GM12878 (cell line): Measurements from ENCODE around the gene NFIX. TPM values are rescaled to one million over a fixed set of nuclear protein-coding genes. Genes with fewer than 3 reads are reported as not detected.

Experiments
- ATAC-seq: fragments of 200-7000 bp; cut with Tn5 transposase; 3 replicates; pipeline ENCODE4 v1.9.1; 2020; ENCODE audit warnings: mild to moderate bottlenecking, moderate library complexity
- BruUV-seq: library from RNA; stranded (reverse); fragments of 400-500 nt; replicated peaks from 2 replicates; lab custom pipeline; 2021; lab: Mats Ljungman, UMichigan
- CTCF ChIA-PET: fragments of 300-600 bp; sonication (Branson Sonifier 250); formaldehyde crosslinking; extraction: SDS; loops from one replicate; lab custom pipeline; 2021; ENCODE audit warnings: inconsistent platforms; lab: Yijun Ruan, JAX
- POLR2A ChIA-PET: fragments of 350-600 bp; formaldehyde crosslinking; extraction: SDS; loops from one replicate; lab custom pipeline; 2021; ENCODE audit warnings: inconsistent platforms; lab: Charles Lee
- RAD21 ChIA-PET: fragments of 300-600 bp; sonication (Branson Sonifier 250); formaldehyde crosslinking; loops from one replicate; lab custom pipeline; 2023; ENCODE audit warnings: antibody characterized with exemption; ENCODE audit not compliant: unreplicated experiment; lab: Charles Lee
- SMC1A ChIA-PET: fragments of 300-600 bp; sonication (Branson Sonifier 250); formaldehyde crosslinking; loops from one replicate; lab custom pipeline; 2023; ENCODE audit not compliant: unreplicated experiment, uncharacterized antibody; lab: Charles Lee
- DNase-seq: peaks from one replicate; pipeline ENCODE4 v3.0.0-alpha.2; 2011; ENCODE audit warnings: low read depth, low spot score
- FAIRE-seq: peaks from 3 replicates; lab custom pipeline; 2011; peaks lifted over from hg19 to GRCh38; lab: Jason Lieb, UNC
- H2AFZ ChIP-seq: 2 replicates; pipeline ENCODE4 v1.6.0; 2011; ENCODE audit warnings: low read depth, low read length, control low read depth; ENCODE audit not compliant: control insufficient read depth
- H3K27ac ChIP-seq: 2 replicates; pipeline ENCODE4 v1.5.1; 2011; ENCODE audit warnings: control low read depth; ENCODE audit not compliant: control insufficient read depth, insufficient read depth
- H3K27me3 ChIP-seq, 2 experiments: replicated peaks in 1 of 2; 2 replicates each; pipeline versions ENCODE4 v1.6.0 to v1.6.1; 2011; ENCODE audit warnings: low read length in 1 of 2; ENCODE audit not compliant: control insufficient read depth in 2 of 2, insufficient read depth in 2 of 2
- H3K36me3 ChIP-seq, 2 experiments: 2 replicates each; pipeline ENCODE4 v1.5.1; 2011; ENCODE audit warnings: low read length in 1 of 2; ENCODE audit not compliant: control insufficient read depth in 2 of 2, insufficient read depth in 2 of 2
- H3K4me1 ChIP-seq: 2 replicates; pipeline ENCODE4 v1.6.1; 2011; ENCODE audit warnings: mild to moderate bottlenecking, low read length, moderate library complexity, mixed read lengths; ENCODE audit not compliant: control insufficient read depth, insufficient read depth
- H3K4me2 ChIP-seq: 2 replicates; pipeline ENCODE4 v1.6.0; 2011; ENCODE audit warnings: control low read depth; ENCODE audit not compliant: control insufficient read depth, insufficient read depth
- H3K4me3 ChIP-seq: fragments of 200-600 bp; sonication (generic); 2 replicates; pipeline ENCODE4 v1.5.1; 2016
- H3K79me2 ChIP-seq: 2 replicates; pipeline ENCODE4 v1.6.0; 2011; ENCODE audit warnings: low read length; ENCODE audit not compliant: control insufficient read depth, insufficient read depth
- H3K9ac ChIP-seq: 2 replicates; pipeline ENCODE4 v1.8.0; 2011; ENCODE audit warnings: low read length, control low read depth, mixed read lengths; ENCODE audit not compliant: control insufficient read depth, insufficient read depth
- H3K9me3 ChIP-seq: replicated peaks from 3 replicates; pipeline ENCODE4 v1.5.1; 2011; ENCODE audit warnings: mild to moderate bottlenecking, low read length; ENCODE audit not compliant: control insufficient read depth, insufficient read depth
- H4K20me1 ChIP-seq: 2 replicates; pipeline ENCODE4 v1.6.0; 2011; ENCODE audit not compliant: control insufficient read depth, insufficient read depth
- ATF2 ChIP-seq: IDR thresholded peaks from 2 replicates; pipeline ENCODE4 v1.6.1; 2012; ENCODE audit warnings: low read length, inconsistent platforms
- CTCF ChIP-seq, 3 experiments: IDR thresholded peaks in 2 of 3; conservative IDR thresholded peaks in 1 of 3; 2 replicates each; pipeline ENCODE4 v1.5.1; 2011; ENCODE audit warnings: low read depth in 3 of 3, low read length in 3 of 3, mild to moderate bottlenecking in 3 of 3, control low read depth in 2 of 3, moderate library complexity in 2 of 3, inconsistent platforms in 1 of 3, mixed read lengths in 1 of 3; ENCODE audit not compliant: control insufficient read depth in 2 of 3, insufficient read depth in 1 of 3; ENCODE audit errors: extremely low read depth in 1 of 3
- EP300 ChIP-seq, 2 experiments: fragments of 150-350 bp in 1 of 2; IDR thresholded peaks; 2 replicates each; pipeline ENCODE4 v1.6.1; 2011 to 2012; ENCODE audit warnings: low read depth in 2 of 2, low read length in 2 of 2, borderline replicate concordance in 1 of 2, improper control_type of control experiment in 1 of 2, inconsistent platforms in 1 of 2; ENCODE audit not compliant: control insufficient read depth in 1 of 2
- ETV6 ChIP-seq, 2 experiments: fragments of 450-650 bp in 1 of 2; IDR thresholded peaks in 1 of 2; conservative IDR thresholded peaks in 1 of 2; 2 replicates each; pipeline ENCODE4 v1.6.1; 2014; ENCODE audit warnings: antibody characterized with exemption in 1 of 2, borderline replicate concordance in 1 of 2, low read depth in 1 of 2, mild to moderate bottlenecking in 1 of 2, moderate library complexity in 1 of 2
- HDAC2 ChIP-seq: fragments of 200-600 bp; sonication (generic); IDR thresholded peaks from 2 replicates; pipeline ENCODE4 v1.6.1; 2017
- IRF5 ChIP-seq: fragments of 450-650 bp; IDR thresholded peaks from 2 replicates; pipeline ENCODE4 v1.6.1; 2017; ENCODE audit warnings: borderline replicate concordance
- JUNB ChIP-seq: IDR thresholded peaks from 2 replicates; pipeline ENCODE4 v1.6.1; 2016; ENCODE audit warnings: antibody characterized with exemption, mild to moderate bottlenecking
- NKRF ChIP-seq: fragments of 450-650 bp; conservative IDR thresholded peaks from 2 replicates; pipeline ENCODE4 v1.6.1; 2017; ENCODE audit warnings: mild to moderate bottlenecking, moderate library complexity
- TBL1XR1 ChIP-seq: IDR thresholded peaks from 2 replicates; pipeline ENCODE4 v1.6.1; 2012; ENCODE audit warnings: low read depth, low read length, improper control_type of control experiment
- ZNF384 ChIP-seq: IDR thresholded peaks from 2 replicates; pipeline ENCODE4 v1.6.1; 2012; ENCODE audit warnings: low read depth, mild to moderate bottlenecking, low read length, improper control_type of control experiment, borderline replicate concordance
- ZNF622 ChIP-seq: fragments of 450-650 bp; IDR thresholded peaks from 2 replicates; pipeline ENCODE4 v1.6.1; 2017; ENCODE audit warnings: mild to moderate bottlenecking, inconsistent platforms
- ZSCAN29 ChIP-seq: fragments of 450-650 bp; IDR thresholded peaks from 2 replicates; pipeline ENCODE4 v1.6.1; 2017; ENCODE audit warnings: mild to moderate bottlenecking, moderate library complexity
- WGBS: methylation state at CpG from one replicate; pipeline ENCODE4 v1.1.6; 2016; ENCODE audit warnings: low lambda C conversion rate; ENCODE audit not compliant: insufficient replicate concordance, insufficient coverage; ENCODE audit errors: missing lambda C conversion rate; 5-methylcytosine and 5-hydroxymethylcytosine counted together
- in situ Hi-C: fragments of 300-500 bp; cut with MboI; formaldehyde crosslinking; loops from 9 replicates; pipeline ENCODE4 v1.14.3; 2018; ENCODE audit warnings: mixed read lengths
- intact Hi-C: fragments of 100-400 bp; cut with micrococcal nuclease; formaldehyde crosslinking; loops from one replicate; pipeline ENCODE4 v1.14.2; 2022; ENCODE audit not compliant: unreplicated experiment
- polyA plus RNA-seq, 11 experiments: library from polyadenylated mRNA; depleted of rRNA in 4 of 11; unstranded in 6 of 11; stranded (reverse) in 5 of 11; fragments of >200 nt; fragmentation: Nextera tagmentation in 4 of 11; fragmentation: Illumina TruSeq in 1 of 11; extraction: Ambion mirVana in 4 of 11; extraction: Trizol in 1 of 11; gene quantifications; 1 replicate in 1 of 11; 2 replicates in 10 of 11; pipeline versions ENCODE4 v1.2.1 to v1.2.3, GENCODE V29; 2011 to 2016; ENCODE audit warnings: inconsistent platforms in 2 of 11, missing spikeins in 2 of 11, low read depth in 1 of 11
- total RNA-seq, 4 experiments: library from RNA; depleted of rRNA in 3 of 4; stranded (reverse); fragments of >200 nt in 3 of 4; fragmentation: Illumina TruSeq in 1 of 4; extraction: Trizol in 1 of 4; gene quantifications; 2 replicates each; pipeline versions ENCODE4 v1.2.1 to v1.2.3, GENCODE V29; 2013 to 2021

NFIX gene
- total and polyA plus RNA-seq, 10 of the 15 experiments (the other 5 are each of a cell fraction or from before 2014, with no cell fraction given): 0.02 to 2.2 (median 0.28) TPM

GRCh38 chr19:13087795-13088537 lies 92.7 kb downstream of the NFIX start:
- FAIRE-seq: no peak

More at GRCh38 chr19:13087795-13088537, 92.7 kb downstream of the NFIX start:
- BruUV-seq: no TSS peak
- H3K9me3 ChIP-seq: no peaks in the 10 kb centered on the region
- no peaks in the 10 kb centered on the region for H4K20me1 ChIP-seq
- no peak overlapping the region for H3K4me2 ChIP-seq
- no peak for TF ChIP-seq HDAC2
- TF ChIP-seq NKRF: no peak
- no peak for TF ChIP-seq JUNB
- no peak for TF ChIP-seq ZSCAN29
- no peak for TF ChIP-seq IRF5
- no peak for TF ChIP-seq ETV6 (conservative IDR thresholded peaks at IDR 0.05 in 1 of 2, IDR thresholded peaks at IDR 0.05 in 1 of 2; ENCODE audit: borderline replicate concordance in 1 of 2, low read depth in 1 of 2)
- TF ChIP-seq EP300 (IDR thresholded peaks at IDR 0.05; ENCODE audit: borderline replicate concordance in 1 of 2, control insufficient read depth in 1 of 2, low read depth in 2 of 2, low read length in 2 of 2): no peak
- TF ChIP-seq ZNF384: no peak
- no peak for TF ChIP-seq ATF2
- no peak for TF ChIP-seq TBL1XR1
- TF ChIP-seq ZNF622: no peak
- no peak for TF ChIP-seq CTCF (IDR thresholded peaks at IDR 0.05 in 2 of 3, conservative IDR thresholded peaks at IDR 0.05 in 1 of 3; ENCODE audit: control insufficient read depth in 2 of 3, extremely low read depth in 1 of 3, insufficient read depth in 1 of 3, low read depth in 3 of 3, low read length in 3 of 3)
- intact Hi-C loops (no loop called here), in situ Hi-C loops (no loop called here)
- no peak overlapping the region for H2AFZ ChIP-seq
- no peaks in the 10 kb centered on the region for H3K79me2 ChIP-seq
- no peak overlapping the region for H3K27ac ChIP-seq
- CTCF ChIA-PET: interaction anchor here (1.2 to 3.1 kb wide), 2 partner anchors 55 to 110 kb away, joined by 3 to 19 read pairs; no protein-coding TSS in a partner anchor
- DNase-seq (no peak), ATAC-seq (no peak)
- H3K4me3 ChIP-seq: no peak overlapping the region
- 70% methylated on average over 29 of the region's 37 CpGs for WGBS
- RAD21 ChIA-PET: no interaction called here
- no peaks in the 10 kb centered on the region for H3K27me3 ChIP-seq
- POLR2A ChIA-PET: no interaction called here
- no peak overlapping the region for H3K9ac ChIP-seq
- no peaks in the 10 kb centered on the region for H3K36me3 ChIP-seq
- SMC1A ChIA-PET: no interaction called here
- H3K4me1 ChIP-seq: no peaks in the 10 kb centered on the region
